ENCODE results near the gene SIN3B.

Gene SIN3B

GRCh38 chr19:16898361-16899015 lies 69.3 kb downstream of the SIN3B start:
- Histone ChIP-seq H3K4me3 (ENCODE audit: low read length) (no peak overlapping the region), H3K36me3 (ENCODE audit: insufficient read depth, low read length) (no peaks in the 10 kb centered on the region), H3K9me3 (ENCODE audit: low read length) (no peaks in the 10 kb centered on the region), H2AFZ (ENCODE audit: low read depth, low read length) (no peak overlapping the region), H3K4me1 (ENCODE audit: insufficient read depth, low read length) (peaks cover 9% of the 10 kb centered on the region), H3K27me3 (ENCODE audit: insufficient read depth, low read length) (peaks cover 3% of the 10 kb centered on the region)

GRCh38 chr19:16899566-16900075 lies 70.4 kb downstream of the SIN3B start:
- no peak overlapping the region for H2AFZ ChIP-seq (ENCODE audit: low read depth, low read length)
- no peaks in the 10 kb centered on the region for H3K36me3 ChIP-seq (ENCODE audit: insufficient read depth, low read length)
- peaks cover 9% of the 10 kb centered on the region for H3K4me1 ChIP-seq (ENCODE audit: insufficient read depth, low read length)
- H3K27me3 ChIP-seq (ENCODE audit: insufficient read depth, low read length) = peaks cover 3% of the 10 kb centered on the region
- H3K4me3 ChIP-seq (ENCODE audit: low read length) = no peak overlapping the region
- no peaks in the 10 kb centered on the region for H3K9me3 ChIP-seq (ENCODE audit: low read length)

GRCh38 chr19:16901491-16902175 lies 72.4 kb downstream of the SIN3B start:
- peaks cover 9% of the 10 kb centered on the region for H3K4me1 ChIP-seq (ENCODE audit: insufficient read depth, low read length)
- H3K9me3 ChIP-seq (ENCODE audit: low read length) = no peaks in the 10 kb centered on the region
- H3K4me3 ChIP-seq (ENCODE audit: low read length) = no peak overlapping the region
- no peaks in the 10 kb centered on the region for H3K36me3 ChIP-seq (ENCODE audit: insufficient read depth, low read length)
- H2AFZ ChIP-seq (ENCODE audit: low read depth, low read length) = no peak overlapping the region
- H3K27me3 ChIP-seq (ENCODE audit: insufficient read depth, low read length) = no peaks in the 10 kb centered on the region

DNA sequence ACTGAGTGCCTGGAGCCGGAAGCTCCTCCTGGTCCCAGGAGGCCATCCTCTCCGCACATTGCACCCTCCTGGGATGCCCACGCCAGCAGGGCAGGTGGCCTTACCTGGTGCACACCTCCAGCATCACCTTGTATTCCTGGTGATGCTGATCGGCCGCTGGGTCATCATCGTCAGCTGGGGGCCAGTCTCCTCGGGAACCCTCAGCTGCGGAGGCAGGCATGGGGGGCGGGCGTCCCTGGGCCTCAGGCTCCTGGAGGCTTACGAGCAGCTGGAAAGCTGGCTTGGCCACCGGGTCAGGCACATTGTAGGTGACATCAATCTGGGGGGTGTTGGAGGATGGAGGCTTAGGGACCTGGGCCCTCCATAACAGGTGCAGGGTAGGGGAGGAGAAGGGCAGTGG lies 73.3 kb downstream of the SIN3B start:
- no peak overlapping the region for H2AFZ ChIP-seq (ENCODE audit: low read depth, low read length)
- no peaks in the 10 kb centered on the region for H3K9me3 ChIP-seq (ENCODE audit: low read length)
- no peak overlapping the region for H3K4me3 ChIP-seq (ENCODE audit: low read length)
- no peaks in the 10 kb centered on the region for H3K27me3 ChIP-seq (ENCODE audit: insufficient read depth, low read length)
- H3K36me3 ChIP-seq (ENCODE audit: insufficient read depth, low read length) = no peaks in the 10 kb centered on the region
- peaks cover 9% of the 10 kb centered on the region for H3K4me1 ChIP-seq (ENCODE audit: insufficient read depth, low read length)

DNA sequence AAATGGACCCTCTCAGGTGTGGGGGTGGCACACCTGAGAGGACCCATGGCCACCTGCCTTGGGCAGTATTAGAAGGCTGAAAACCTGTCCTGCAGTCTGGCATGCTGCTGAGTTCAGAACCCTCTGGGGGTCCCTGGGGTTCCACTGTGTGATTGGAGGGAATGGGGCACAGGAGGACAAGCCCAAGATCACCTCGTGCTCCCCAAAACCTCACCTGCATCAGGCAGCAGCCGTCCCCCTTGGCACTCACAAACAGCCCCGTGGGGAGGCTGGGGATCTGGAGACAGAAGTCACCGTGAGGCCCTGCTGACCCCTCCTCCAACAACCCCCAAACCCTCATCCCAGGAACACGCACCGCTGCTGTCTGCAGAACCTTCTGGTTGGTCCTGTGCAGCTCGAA lies 74.1 kb downstream of the SIN3B start:
- Histone ChIP-seq H3K4me3 (ENCODE audit: low read length) (no peak overlapping the region), H3K4me1 (ENCODE audit: insufficient read depth, low read length) (peaks cover 9% of the 10 kb centered on the region), H3K9me3 (ENCODE audit: low read length) (no peaks in the 10 kb centered on the region), H3K27me3 (ENCODE audit: insufficient read depth, low read length) (no peaks in the 10 kb centered on the region), H2AFZ (ENCODE audit: low read depth, low read length) (no peak overlapping the region), H3K36me3 (ENCODE audit: insufficient read depth, low read length) (no peaks in the 10 kb centered on the region)

- H3K4me1 ChIP-seq (ENCODE audit: insufficient read depth, low read length) = peaks cover 9% of the 10 kb centered on the region
- H2AFZ ChIP-seq (ENCODE audit: low read depth, low read length) = no peak overlapping the region
- H3K4me3 ChIP-seq (ENCODE audit: low read length) = no peak overlapping the region
- H3K9me3 ChIP-seq (ENCODE audit: low read length) = no peaks in the 10 kb centered on the region
- H3K36me3 ChIP-seq (ENCODE audit: insufficient read depth, low read length) = no peaks in the 10 kb centered on the region
- no peaks in the 10 kb centered on the region for H3K27me3 ChIP-seq (ENCODE audit: insufficient read depth, low read length)
Observed at GRCh38 chr19:16904599-16904998, 75.4 kb downstream of the SIN3B start.

GRCh38 chr19:16908759-16909158 lies 79.6 kb downstream of the SIN3B start:
- Histone ChIP-seq H3K9me3 (ENCODE audit: low read length) (peaks cover 10% of the 10 kb centered on the region), H3K27me3 (ENCODE audit: insufficient read depth, low read length) (no peaks in the 10 kb centered on the region), H3K4me1 (ENCODE audit: insufficient read depth, low read length) (no peaks in the 10 kb centered on the region), H3K4me3 (ENCODE audit: low read length) (no peak overlapping the region), H2AFZ (ENCODE audit: low read depth, low read length) (no peak overlapping the region), H3K36me3 (ENCODE audit: insufficient read depth, low read length) (no peaks in the 10 kb centered on the region)

- H3K4me3 ChIP-seq (ENCODE audit: low read length) = no peak overlapping the region
- peaks cover 18% of the 10 kb centered on the region for H3K9me3 ChIP-seq (ENCODE audit: low read length)
- H2AFZ ChIP-seq (ENCODE audit: low read depth, low read length) = no peak overlapping the region
- H3K4me1 ChIP-seq (ENCODE audit: insufficient read depth, low read length) = no peaks in the 10 kb centered on the region
- H3K36me3 ChIP-seq (ENCODE audit: insufficient read depth, low read length) = no peaks in the 10 kb centered on the region
- no peaks in the 10 kb centered on the region for H3K27me3 ChIP-seq (ENCODE audit: insufficient read depth, low read length)
Observed at GRCh38 chr19:16911046-16911445, 81.8 kb downstream of the SIN3B start.

DNA sequence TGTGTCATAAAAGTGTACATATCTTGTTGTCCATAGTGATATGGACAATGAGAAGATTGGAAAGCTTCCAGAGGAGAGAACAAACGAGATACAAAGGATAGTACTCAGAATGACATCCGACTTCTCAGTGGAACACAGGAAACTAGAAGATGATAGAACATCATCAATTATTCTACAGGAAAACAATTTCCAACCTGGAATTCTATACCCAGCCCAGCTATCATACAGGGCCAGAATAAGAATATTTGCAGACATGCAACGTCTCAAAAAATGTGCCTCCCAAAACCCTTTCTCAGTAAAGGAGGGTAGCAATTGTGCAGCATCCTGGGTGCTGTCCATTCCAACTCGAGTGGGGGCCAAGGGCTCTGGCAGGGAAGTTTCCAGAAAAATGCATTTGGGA lies 83.6 kb downstream of the SIN3B start:
- Histone ChIP-seq H3K27me3 (ENCODE audit: insufficient read depth, low read length) (no peaks in the 10 kb centered on the region), H3K9me3 (ENCODE audit: low read length) (peaks cover 18% of the 10 kb centered on the region), H2AFZ (ENCODE audit: low read depth, low read length) (no peak overlapping the region), H3K4me1 (ENCODE audit: insufficient read depth, low read length) (no peaks in the 10 kb centered on the region), H3K36me3 (ENCODE audit: insufficient read depth, low read length) (no peaks in the 10 kb centered on the region), H3K4me3 (ENCODE audit: low read length) (no peak overlapping the region)

DNA sequence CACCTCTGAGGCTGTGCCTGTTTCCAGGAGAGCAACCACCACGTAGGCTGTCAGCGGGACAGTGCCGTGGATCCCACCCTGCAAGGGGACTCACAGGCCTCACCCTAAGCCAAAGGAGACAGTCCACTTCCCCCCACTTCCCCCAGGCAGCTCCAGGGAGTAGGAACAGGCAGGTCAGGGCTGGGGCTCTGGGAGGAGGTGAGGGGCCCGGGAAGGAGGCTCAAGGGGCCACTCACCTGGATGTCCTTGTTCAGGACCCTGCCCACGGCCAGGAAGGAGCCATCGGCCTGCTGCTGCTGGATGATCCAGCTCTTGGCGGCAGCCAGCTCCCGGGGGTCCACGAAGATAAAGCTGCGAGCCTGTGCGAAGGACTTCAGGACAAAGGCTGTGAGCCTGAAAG lies 85.2 kb downstream of the SIN3B start:
- Histone ChIP-seq H3K4me1 (ENCODE audit: insufficient read depth, low read length) (no peaks in the 10 kb centered on the region), H3K4me3 (ENCODE audit: low read length) (no peak overlapping the region), H2AFZ (ENCODE audit: low read depth, low read length) (no peak overlapping the region), H3K27me3 (ENCODE audit: insufficient read depth, low read length) (no peaks in the 10 kb centered on the region), H3K36me3 (ENCODE audit: insufficient read depth, low read length) (no peaks in the 10 kb centered on the region), H3K9me3 (ENCODE audit: low read length) (peaks cover 18% of the 10 kb centered on the region)

DNA sequence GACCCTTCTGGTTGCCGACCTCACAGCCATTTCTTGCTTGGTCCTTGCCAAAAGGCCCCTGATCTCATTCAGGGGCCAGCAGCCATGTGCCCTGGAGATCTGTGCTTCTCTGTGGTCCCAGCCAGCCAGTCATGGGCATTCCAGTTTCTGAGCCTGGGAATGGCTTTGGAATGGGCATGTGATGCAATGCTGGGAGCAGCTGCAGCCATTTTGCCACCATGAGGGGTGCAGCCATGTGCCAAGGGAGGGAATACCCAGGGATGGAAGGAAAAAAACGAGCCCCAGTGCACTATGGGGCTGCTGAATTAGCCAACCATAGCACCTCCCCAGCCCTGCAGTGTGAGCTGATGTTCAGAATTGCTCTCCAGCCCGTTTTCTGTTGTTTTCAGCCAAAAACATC lies 85.9 kb downstream of the SIN3B start:
- H2AFZ ChIP-seq (ENCODE audit: low read depth, low read length) = no peak overlapping the region
- no peaks in the 10 kb centered on the region for H3K27me3 ChIP-seq (ENCODE audit: insufficient read depth, low read length)
- no peaks in the 10 kb centered on the region for H3K4me1 ChIP-seq (ENCODE audit: insufficient read depth, low read length)

GRCh38 chr19:16915734-16916133 lies 86.5 kb downstream of the SIN3B start:
- no peaks in the 10 kb centered on the region for H3K36me3 ChIP-seq (ENCODE audit: insufficient read depth, low read length)
- H3K9me3 ChIP-seq (ENCODE audit: low read length) = peaks cover 16% of the 10 kb centered on the region
- H3K4me3 ChIP-seq (ENCODE audit: low read length) = no peak overlapping the region
- no peaks in the 10 kb centered on the region for H3K27me3 ChIP-seq (ENCODE audit: insufficient read depth, low read length)
- no peak overlapping the region for H2AFZ ChIP-seq (ENCODE audit: low read depth, low read length)
- H3K4me1 ChIP-seq (ENCODE audit: insufficient read depth, low read length) = no peaks in the 10 kb centered on the region

More for the DNA sequence above, 85.9 kb downstream of the SIN3B start:
- Histone ChIP-seq H3K4me3 (ENCODE audit: low read length) (no peak overlapping the region), H3K9me3 (ENCODE audit: low read length) (peaks cover 18% of the 10 kb centered on the region), H3K36me3 (ENCODE audit: insufficient read depth, low read length) (no peaks in the 10 kb centered on the region)

DNA sequence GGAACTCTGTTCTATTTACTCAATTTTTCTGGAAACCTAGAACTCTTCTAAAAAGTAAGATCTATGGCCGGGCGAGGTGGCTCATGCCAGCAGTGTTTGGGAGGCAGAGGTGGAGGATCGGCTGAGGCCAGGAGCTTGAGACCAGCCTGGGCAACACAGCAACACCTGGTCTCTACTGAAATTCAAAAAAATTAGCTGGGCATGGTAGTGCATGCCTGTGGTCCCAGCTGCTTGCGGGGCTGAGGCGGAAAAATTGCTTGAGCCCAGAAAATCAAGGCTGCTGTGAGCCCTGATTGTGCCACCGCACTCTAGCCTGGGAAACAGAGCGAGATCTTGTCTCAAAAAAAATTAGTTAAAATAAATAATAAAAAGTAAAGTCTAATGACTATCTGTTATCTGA lies 88.2 kb downstream of the SIN3B start:
- Histone ChIP-seq H3K4me3 (ENCODE audit: low read length) (no peak overlapping the region), H3K27me3 (ENCODE audit: insufficient read depth, low read length) (no peaks in the 10 kb centered on the region), H3K9me3 (ENCODE audit: low read length) (peaks cover 12% of the 10 kb centered on the region)

More for the DNA sequence above, 88.2 kb downstream of the SIN3B start:
- no peak overlapping the region for H2AFZ ChIP-seq (ENCODE audit: low read depth, low read length)
- H3K4me1 ChIP-seq (ENCODE audit: insufficient read depth, low read length) = no peaks in the 10 kb centered on the region
- H3K36me3 ChIP-seq (ENCODE audit: insufficient read depth, low read length) = no peaks in the 10 kb centered on the region
